Measurements from ENCODE around the gene CALHM2. TPM values are rescaled to one million over a fixed set of nuclear protein-coding genes. Genes with fewer than 3 reads are reported as not detected.

Gene CALHM2
- total RNA-seq, 1 experiment from 2014 or later, result 5.9 TPM

DNA sequence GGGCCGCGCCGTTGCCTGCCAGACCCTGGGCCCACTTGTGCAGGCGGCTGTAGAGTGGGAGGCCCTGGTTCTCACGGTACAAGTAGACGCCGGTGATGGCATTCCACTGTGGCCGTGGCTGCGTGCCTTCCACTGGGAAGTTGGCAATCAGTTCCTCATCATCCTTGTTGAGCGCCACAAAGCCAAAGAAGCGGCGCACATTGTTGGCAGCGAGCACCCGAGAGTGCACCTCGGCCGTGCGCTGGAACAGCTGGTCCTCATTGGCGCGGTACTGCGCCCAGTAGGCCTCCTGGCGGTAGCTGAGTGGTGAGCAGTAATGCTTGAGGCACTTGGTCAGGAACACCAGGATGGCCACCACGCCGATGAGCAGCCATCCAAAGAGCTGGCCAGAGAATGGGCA, 5.0 kb downstream of the CALHM2 start:
- TF ChIP-seq POLR2AphosphoS5 (IDR thresholded peaks at IDR 0.05; ENCODE audit: low read depth, low read length) (0 out of 2 replicates have a peak, but pooled peaks have one; percentile 29), SIN3A (IDR thresholded peaks at IDR 0.05; ENCODE audit: borderline replicate concordance, insufficient read depth, low read depth, low read length) (no peak)
- ChIA-PET POLR2A (no interaction called here), CTCF (no interaction called here)
- Histone ChIP-seq H3K4me3 (ENCODE audit: low read depth in 2 of 2, low read length in 2 of 2) (no peak overlapping the region), H3K4me1 (ENCODE audit: control insufficient read depth, insufficient read depth, low read length) (peaks cover 14% of the 10 kb centered on the region), H3K27ac (ENCODE audit: low read length) (no peak overlapping the region), H3K27me3 (ENCODE audit: control insufficient read depth, insufficient read depth, low read length) (no peaks in the 10 kb centered on the region), H3K36me3 (ENCODE audit: control insufficient read depth, insufficient read depth, low read length) (peaks cover 30% of the 10 kb centered on the region; the same call in 1 of the 2 replicates), H3K9me3 (ENCODE audit: control insufficient read depth, insufficient read depth, low read depth, low read length) (no peaks in the 10 kb centered on the region)
- no TSS peak for BruUV-seq (replicated peaks)
- no peak for ATAC-seq
- intact Hi-C loops (cut with micrococcal nuclease; ENCODE audit: unreplicated experiment), result no loop called here
- in situ Hi-C loops (cut with HindIII; ENCODE audit: low pct_unique_long_range_greater_than_20kb, low sequenced_read_pairs), result no loop called here
- no peak for DNase-seq (ENCODE audit: low read depth, low spot score)

DNA sequence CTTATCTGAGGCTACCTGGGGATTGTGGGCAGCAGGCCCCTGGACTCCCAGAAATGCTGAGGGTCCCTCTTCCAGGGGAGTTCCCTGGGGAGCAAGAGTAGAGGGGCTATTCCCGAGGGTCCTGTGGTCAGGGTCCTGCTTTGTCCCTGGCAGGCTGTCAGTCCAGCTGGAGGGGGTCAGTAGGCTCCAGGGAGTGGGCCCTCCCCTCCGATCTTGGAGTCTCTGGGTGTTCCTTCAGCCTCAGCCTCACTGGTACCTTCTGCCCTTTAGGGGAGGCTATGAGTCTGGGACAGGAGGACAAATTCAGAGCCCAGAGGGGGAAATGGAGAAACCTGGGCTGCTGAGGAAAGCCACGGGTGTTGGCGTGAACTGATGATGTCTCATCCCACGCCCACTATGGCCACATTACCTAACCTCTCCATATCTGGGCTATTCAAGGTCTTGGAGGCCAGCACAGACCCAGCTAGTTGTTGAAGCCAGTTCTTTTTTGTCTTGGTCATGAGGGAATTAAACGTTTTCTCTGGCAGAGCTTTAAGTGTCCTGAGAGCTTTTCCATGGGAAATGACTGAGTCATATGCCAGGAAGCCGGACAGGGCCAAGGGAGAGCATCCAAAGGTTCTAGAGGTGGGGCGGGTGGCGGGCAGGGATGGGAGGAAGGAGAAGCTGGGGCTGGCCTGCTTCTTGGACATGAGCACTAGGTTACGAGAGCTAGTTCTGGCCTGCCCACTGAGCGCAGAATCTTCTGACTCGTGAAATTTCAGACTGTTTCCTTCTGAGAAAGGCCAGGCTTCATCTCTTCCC, 6.2 kb downstream of the CALHM2 start:
- ChIA-PET CTCF (no interaction called here), POLR2A (no interaction called here)
- TF ChIP-seq POLR2AphosphoS5 (IDR thresholded peaks at IDR 0.05; ENCODE audit: low read depth, low read length) (no peak), TCF7L2 (IDR thresholded peaks at IDR 0.05; ENCODE audit: low read depth, low read length) (no peak), SIN3A (IDR thresholded peaks at IDR 0.05; ENCODE audit: borderline replicate concordance, insufficient read depth, low read depth, low read length) (no peak)
- TF ChIP-seq, protein P1, sequence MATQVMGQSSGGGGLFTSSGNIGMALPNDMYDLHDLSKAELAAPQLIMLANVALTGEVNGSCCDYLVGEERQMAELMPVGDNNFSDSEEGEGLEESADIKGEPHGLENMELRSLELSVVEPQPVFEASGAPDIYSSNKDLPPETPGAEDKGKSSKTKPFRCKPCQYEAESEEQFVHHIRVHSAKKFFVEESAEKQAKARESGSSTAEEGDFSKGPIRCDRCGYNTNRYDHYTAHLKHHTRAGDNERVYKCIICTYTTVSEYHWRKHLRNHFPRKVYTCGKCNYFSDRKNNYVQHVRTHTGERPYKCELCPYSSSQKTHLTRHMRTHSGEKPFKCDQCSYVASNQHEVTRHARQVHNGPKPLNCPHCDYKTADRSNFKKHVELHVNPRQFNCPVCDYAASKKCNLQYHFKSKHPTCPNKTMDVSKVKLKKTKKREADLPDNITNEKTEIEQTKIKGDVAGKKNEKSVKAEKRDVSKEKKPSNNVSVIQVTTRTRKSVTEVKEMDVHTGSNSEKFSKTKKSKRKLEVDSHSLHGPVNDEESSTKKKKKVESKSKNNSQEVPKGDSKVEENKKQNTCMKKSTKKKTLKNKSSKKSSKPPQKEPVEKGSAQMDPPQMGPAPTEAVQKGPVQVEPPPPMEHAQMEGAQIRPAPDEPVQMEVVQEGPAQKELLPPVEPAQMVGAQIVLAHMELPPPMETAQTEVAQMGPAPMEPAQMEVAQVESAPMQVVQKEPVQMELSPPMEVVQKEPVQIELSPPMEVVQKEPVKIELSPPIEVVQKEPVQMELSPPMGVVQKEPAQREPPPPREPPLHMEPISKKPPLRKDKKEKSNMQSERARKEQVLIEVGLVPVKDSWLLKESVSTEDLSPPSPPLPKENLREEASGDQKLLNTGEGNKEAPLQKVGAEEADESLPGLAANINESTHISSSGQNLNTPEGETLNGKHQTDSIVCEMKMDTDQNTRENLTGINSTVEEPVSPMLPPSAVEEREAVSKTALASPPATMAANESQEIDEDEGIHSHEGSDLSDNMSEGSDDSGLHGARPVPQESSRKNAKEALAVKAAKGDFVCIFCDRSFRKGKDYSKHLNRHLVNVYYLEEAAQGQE (IDR thresholded peaks at IDR 0.05; ENCODE audit: insufficient read depth in 1 of 2, low read depth in 2 of 2, low read length in 1 of 2), result no peak
- TF ChIP-seq, protein P2, sequence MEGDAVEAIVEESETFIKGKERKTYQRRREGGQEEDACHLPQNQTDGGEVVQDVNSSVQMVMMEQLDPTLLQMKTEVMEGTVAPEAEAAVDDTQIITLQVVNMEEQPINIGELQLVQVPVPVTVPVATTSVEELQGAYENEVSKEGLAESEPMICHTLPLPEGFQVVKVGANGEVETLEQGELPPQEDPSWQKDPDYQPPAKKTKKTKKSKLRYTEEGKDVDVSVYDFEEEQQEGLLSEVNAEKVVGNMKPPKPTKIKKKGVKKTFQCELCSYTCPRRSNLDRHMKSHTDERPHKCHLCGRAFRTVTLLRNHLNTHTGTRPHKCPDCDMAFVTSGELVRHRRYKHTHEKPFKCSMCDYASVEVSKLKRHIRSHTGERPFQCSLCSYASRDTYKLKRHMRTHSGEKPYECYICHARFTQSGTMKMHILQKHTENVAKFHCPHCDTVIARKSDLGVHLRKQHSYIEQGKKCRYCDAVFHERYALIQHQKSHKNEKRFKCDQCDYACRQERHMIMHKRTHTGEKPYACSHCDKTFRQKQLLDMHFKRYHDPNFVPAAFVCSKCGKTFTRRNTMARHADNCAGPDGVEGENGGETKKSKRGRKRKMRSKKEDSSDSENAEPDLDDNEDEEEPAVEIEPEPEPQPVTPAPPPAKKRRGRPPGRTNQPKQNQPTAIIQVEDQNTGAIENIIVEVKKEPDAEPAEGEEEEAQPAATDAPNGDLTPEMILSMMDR (IDR thresholded peaks at IDR 0.05), result no peak
- in situ Hi-C loops (cut with HindIII; ENCODE audit: low pct_unique_long_range_greater_than_20kb, low sequenced_read_pairs), result no loop called here
- DNase-seq (ENCODE audit: low read depth, low spot score), result no peak
- H3K4me3 ChIP-seq (ENCODE audit: low read depth in 2 of 2, low read length in 2 of 2), result no peak overlapping the region
- H3K27me3 ChIP-seq (ENCODE audit: control insufficient read depth, insufficient read depth, low read length), result no peaks in the 10 kb centered on the region
- H3K4me1 ChIP-seq (ENCODE audit: control insufficient read depth, insufficient read depth, low read length), result peaks cover 4% of the 10 kb centered on the region
- BruUV-seq (replicated peaks), result TSS peak; percentile 78
- H3K9me3 ChIP-seq (ENCODE audit: control insufficient read depth, insufficient read depth, low read depth, low read length), result no peaks in the 10 kb centered on the region
- H3K27ac ChIP-seq (ENCODE audit: low read length), result no peak overlapping the region
- no peak for ATAC-seq
- peaks cover 30% of the 10 kb centered on the region; the same call in 1 of the 2 replicates for H3K36me3 ChIP-seq (ENCODE audit: control insufficient read depth, insufficient read depth, low read length)
- intact Hi-C loops (cut with micrococcal nuclease; ENCODE audit: unreplicated experiment), result no loop called here

DNA sequence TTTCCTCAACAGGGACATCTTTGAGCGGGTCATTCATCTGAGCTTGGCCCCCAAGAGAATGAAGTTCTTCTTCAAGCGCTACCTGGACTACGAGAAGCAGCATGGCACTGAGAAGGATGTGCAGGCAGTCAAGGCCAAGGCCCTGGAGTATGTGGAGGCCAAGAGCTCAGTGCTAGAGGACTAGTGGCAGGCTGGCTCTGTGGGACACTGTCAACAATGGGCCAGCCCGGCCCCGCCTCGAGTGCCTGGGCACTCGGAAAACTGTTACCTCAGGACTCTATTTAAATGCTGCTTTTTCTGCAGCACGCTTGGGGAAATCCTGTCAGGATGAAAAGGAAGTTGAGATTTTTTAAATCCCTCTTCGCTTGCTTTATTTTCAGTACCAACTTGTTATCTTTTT, 6.8 kb downstream of the CALHM2 start:
- Histone ChIP-seq H3K4me3 (ENCODE audit: low read depth in 2 of 2, low read length in 2 of 2) (no peak overlapping the region), H3K9me3 (ENCODE audit: control insufficient read depth, insufficient read depth, low read depth, low read length) (no peaks in the 10 kb centered on the region), H3K36me3 (ENCODE audit: control insufficient read depth, insufficient read depth, low read length) (peaks cover 34% of the 10 kb centered on the region; the same call in 1 of the 2 replicates), H3K4me1 (ENCODE audit: control insufficient read depth, insufficient read depth, low read length) (no peaks in the 10 kb centered on the region), H3K27me3 (ENCODE audit: control insufficient read depth, insufficient read depth, low read length) (no peaks in the 10 kb centered on the region), H3K27ac (ENCODE audit: low read length) (no peak overlapping the region)
- in situ Hi-C loops (cut with HindIII; ENCODE audit: low pct_unique_long_range_greater_than_20kb, low sequenced_read_pairs) (no loop called here), intact Hi-C loops (cut with micrococcal nuclease; ENCODE audit: unreplicated experiment) (no loop called here)
- DNase-seq (ENCODE audit: low read depth, low spot score) (no peak), ATAC-seq (no peak)
- TF ChIP-seq, protein P2 (IDR thresholded peaks at IDR 0.05), result no peak
- TF ChIP-seq, protein P1 (IDR thresholded peaks at IDR 0.05; ENCODE audit: insufficient read depth in 1 of 2, low read depth in 2 of 2, low read length in 1 of 2), result no peak
- no peak for TF ChIP-seq POLR2AphosphoS5 (IDR thresholded peaks at IDR 0.05; ENCODE audit: low read depth, low read length)
- TF ChIP-seq TCF7L2 (IDR thresholded peaks at IDR 0.05; ENCODE audit: low read depth, low read length), result no peak
- TF ChIP-seq SIN3A (IDR thresholded peaks at IDR 0.05; ENCODE audit: borderline replicate concordance, insufficient read depth, low read depth, low read length), result no peak
- no TSS peak for BruUV-seq (replicated peaks)
- ChIA-PET POLR2A (no interaction called here), CTCF (no interaction called here)

Data from Panc1 (cell line).